GM19238 (cell line): ENCODE data around the gene ANHX.
"Not testable (repeated sequence)": the region's sequence is repeated elsewhere in the genome, so short reads cannot be mapped to it uniquely, and the experiment has no call there.

Experiments
- DNase-seq: peaks from one replicate; pipeline ENCODE4 v3.0.0; 2011; ENCODE audit warnings: low spot score; ENCODE audit not compliant: insufficient read length

The ANHX gene

GRCh38 chr12:133235401-133236112 is at the start of gene ANHX:
ANHX (minus strand) TSS chr12:133235877; CDS start chr12:133234356, 1,521 bp downstream.
- no peak for DNase-seq

- DNase-seq: not testable (repeated sequence)
These were observed 29.0 kb upstream of the ANHX start for GRCh38 chr12:133264668-133265067.

- DNase-seq: no peak
These were observed 28.5 kb upstream of the ANHX start for GRCh38 chr12:133264173-133264572.

GRCh38 chr12:133256321-133256720 is 20.6 kb upstream of the ANHX start:
- DNase-seq: no peak

GRCh38 chr12:133255833-133256232 is 20.2 kb upstream of the ANHX start:
- not testable (repeated sequence) for DNase-seq

- no peak for DNase-seq
These were observed 16.1 kb upstream of the ANHX start for GRCh38 chr12:133251732-133252131.

- no peak for DNase-seq
These were observed 879 bp upstream of the ANHX start for GRCh38 chr12:133236556-133236955.

- DNase-seq: no peak
These were observed 467 bp upstream of the ANHX start for GRCh38 chr12:133236144-133236543.

- no peak for DNase-seq
These were observed 706 bp downstream of the ANHX start for GRCh38 chr12:133234971-133235370.

GRCh38 chr12:133233993-133234564 is 1.6 kb downstream of the ANHX start:
- DNase-seq: no peak

- DNase-seq: no peak
These were observed 2.7 kb downstream of the ANHX start for GRCh38 chr12:133233006-133233405.

GRCh38 chr12:133231001-133231400 is 4.7 kb downstream of the ANHX start:
- DNase-seq: no peak

- DNase-seq: no peak
These were observed 8.3 kb downstream of the ANHX start for GRCh38 chr12:133227281-133227852.

GRCh38 chr12:133226690-133227089 is 9.0 kb downstream of the ANHX start:
- DNase-seq: no peak

GRCh38 chr12:133225527-133225926 is 10.2 kb downstream of the ANHX start:
- no peak for DNase-seq

- DNase-seq: no peak
These were observed 13.5 kb downstream of the ANHX start for GRCh38 chr12:133222211-133222610.

- no peak for DNase-seq
These were observed 14.4 kb downstream of the ANHX start for GRCh38 chr12:133221241-133221640.

- DNase-seq: no peak
These were observed 15.2 kb downstream of the ANHX start for GRCh38 chr12:133220521-133220920.

- DNase-seq: no peak
These were observed 18.5 kb downstream of the ANHX start for GRCh38 chr12:133217219-133217618.

- no peak for DNase-seq
These were observed 20.0 kb downstream of the ANHX start for GRCh38 chr12:133215724-133216123.

- no peak for DNase-seq
These were observed 29.3 kb downstream of the ANHX start for GRCh38 chr12:133206390-133206789.

- no peak for DNase-seq
These were observed 31.4 kb downstream of the ANHX start for GRCh38 chr12:133204264-133204603.
